ENCODE measurements around the gene GNRH2.
A peak's percentile ranks its signal among the peaks of the same experiment; 100 is the strongest.
"Not testable (repeated sequence)": the region's sequence is repeated elsewhere in the genome, so short reads cannot be mapped to it uniquely, and the experiment has no call there.

The GNRH2 gene

GRCh38 chr20:3013771-3014170 lies 29.7 kb upstream of the GNRH2 start:
- TF ChIP-seq ZFX (IDR thresholded peaks at IDR 0.05) (no peak), CTCF (conservative IDR thresholded peaks at IDR 0.05) (no peak)
- H3K27ac ChIP-seq, result no peak overlapping the region

GRCh38 chr20:3014179-3014578 lies 29.2 kb upstream of the GNRH2 start:
- TF ChIP-seq ZFX (IDR thresholded peaks at IDR 0.05) (no peak), CTCF (conservative IDR thresholded peaks at IDR 0.05) (no peak)
- H3K27ac ChIP-seq, result no peak overlapping the region

GRCh38 chr20:3014662-3015061 lies 28.8 kb upstream of the GNRH2 start:
- TF ChIP-seq ZFX (IDR thresholded peaks at IDR 0.05), result no peak
- no peak for TF ChIP-seq CTCF (conservative IDR thresholded peaks at IDR 0.05)
- H3K27ac ChIP-seq, result no peak overlapping the region

- not testable (repeated sequence) for H3K27ac ChIP-seq
These were observed 28.1 kb upstream of the GNRH2 start for GRCh38 chr20:3015302-3015701.

GRCh38 chr20:3021327-3021726 lies 22.1 kb upstream of the GNRH2 start:
- H3K27ac ChIP-seq, result peak overlapping the region; percentile 66
- TF ChIP-seq CTCF (conservative IDR thresholded peaks at IDR 0.05) (no peak), ZFX (IDR thresholded peaks at IDR 0.05) (no peak)

GRCh38 chr20:3021777-3022176 lies 21.6 kb upstream of the GNRH2 start:
- TF ChIP-seq CTCF (conservative IDR thresholded peaks at IDR 0.05), result no peak
- TF ChIP-seq ZFX (IDR thresholded peaks at IDR 0.05), result no peak
- peak overlapping the region; percentile 66 for H3K27ac ChIP-seq

GRCh38 chr20:3022559-3023490 lies 20.6 kb upstream of the GNRH2 start:
- peak overlapping the region; percentile 66 for H3K27ac ChIP-seq

- TF ChIP-seq ZFX (IDR thresholded peaks at IDR 0.05) (no peak), CTCF (conservative IDR thresholded peaks at IDR 0.05) (no peak)
- no peak overlapping the region for H3K27ac ChIP-seq
These were observed 15.4 kb upstream of the GNRH2 start for GRCh38 chr20:3027987-3028386.

Data from C4-2B (cell line).